ENCODE results near the gene NR6A1. TPM values are rescaled to one million over a fixed set of nuclear protein-coding genes. Genes with fewer than 3 reads are reported as not detected.

The NR6A1 gene
- total RNA-seq, 1 experiment from 2014 or later = 99.3 TPM

DNA sequence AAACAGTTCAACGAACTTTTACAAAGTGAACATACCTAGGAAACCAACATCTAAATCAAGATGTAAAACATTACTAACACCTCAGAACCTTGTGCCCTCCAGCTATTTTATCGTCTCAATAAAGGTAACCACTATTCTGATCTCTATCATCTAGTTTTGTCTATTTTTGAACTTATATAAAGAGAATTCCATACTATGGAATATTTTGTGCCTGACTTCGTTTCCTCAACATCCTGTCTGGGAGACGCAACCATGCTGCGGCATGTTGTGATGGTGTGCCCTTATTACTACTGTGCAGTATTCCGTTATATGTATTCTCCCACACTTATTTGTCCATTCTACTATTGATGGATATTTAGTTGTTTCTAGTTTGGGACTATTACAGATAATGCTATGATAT is 99.2 kb downstream of the NR6A1 start:
- Mint-ChIP-seq H3K9me3 (no peaks in the 10 kb centered on the region), H3K4me3 (no peak overlapping the region), H3K4me1 (peaks cover 0 to 8% of the 10 kb centered on the region in 2 experiments; a peak in 2 of 4 replicates), H3K27ac (no peak overlapping the region; a peak in 1 of 7 replicates), H3K36me3 (ENCODE audit: insufficient read depth in 1 of 3, low read depth in 3 of 3) (no peaks in the 10 kb centered on the region), H3K27me3 (ENCODE audit: low read depth) (no peaks in the 10 kb centered on the region)
- no peak overlapping the region for H3K4ac ChIP-seq (ENCODE audit: low read depth, low read length)
- H2BK12ac ChIP-seq (ENCODE audit: insufficient read length, low read depth, low read length) = no peak overlapping the region
- H2AFZ ChIP-seq (ENCODE audit: low read length) = no peak overlapping the region
- H3K9ac ChIP-seq (ENCODE audit: extremely low read depth, insufficient read length, low read length) = no peak overlapping the region
- no peak overlapping the region for H3K56ac ChIP-seq (ENCODE audit: insufficient read length, low read depth, low read length)
- no peak overlapping the region for H2BK15ac ChIP-seq (ENCODE audit: low read depth, low read length)
- no peak overlapping the region for H4K91ac ChIP-seq (ENCODE audit: insufficient read length, low read depth, low read length)
- H3K27ac ChIP-seq (ENCODE audit: insufficient read length, low read depth, low read length) = no peak overlapping the region
- H3K27me3 ChIP-seq (ENCODE audit: insufficient read depth, low read length) = no peaks in the 10 kb centered on the region
- H2AK5ac ChIP-seq (ENCODE audit: insufficient read length, low read length) = no peak overlapping the region
- H3K23ac ChIP-seq (ENCODE audit: insufficient read length, low read depth, low read length) = no peak overlapping the region
- no peaks in the 10 kb centered on the region for H3K23me2 ChIP-seq (ENCODE audit: insufficient read length, low read depth, low read length, poor library complexity, severe bottlenecking)
- no peak overlapping the region for H3K14ac ChIP-seq (ENCODE audit: insufficient read depth, low read length)
- no peak for DNase-seq
- H3K9me3 ChIP-seq (ENCODE audit: control insufficient read depth, low read depth, low read length) = no peaks in the 10 kb centered on the region
- no peaks in the 10 kb centered on the region for H4K20me1 ChIP-seq (ENCODE audit: control insufficient read depth, insufficient read depth, insufficient read length)
- no peak for TF ChIP-seq CTCF (conservative IDR thresholded peaks at IDR 0.05)
- no peak overlapping the region for H4K5ac ChIP-seq (ENCODE audit: insufficient read length, low read depth, low read length)
- no peak overlapping the region for H3K18ac ChIP-seq (ENCODE audit: insufficient read length, low read depth, low read length)
- no peak overlapping the region for H3K4me2 ChIP-seq (ENCODE audit: insufficient read depth, insufficient read length, low read length)
- H3K79me1 ChIP-seq (ENCODE audit: insufficient read depth, low read depth, low read length, poor library complexity, severe bottlenecking) = no peaks in the 10 kb centered on the region
- no peak overlapping the region for H2BK5ac ChIP-seq (ENCODE audit: insufficient read length, low read length)
- H2BK20ac ChIP-seq (ENCODE audit: low read depth, low read length, poor library complexity, severe bottlenecking) = no peak overlapping the region
- H4K8ac ChIP-seq (replicated peaks; ENCODE audit: insufficient read length, low read depth, low read length) = no peak overlapping the region
- no peak overlapping the region for H2BK120ac ChIP-seq (ENCODE audit: low read depth, low read length, poor library complexity, severe bottlenecking)
- no CpG with 5 or more reads among the region's 6 CpGs for WGBS (ENCODE audit: extremely low coverage, insufficient read length, low lambda C conversion rate)
- H3T11ph ChIP-seq (ENCODE audit: low read length) = no peak overlapping the region
- peaks cover 3% of the 10 kb centered on the region; the same call in 1 of the 2 replicates for H3K79me2 ChIP-seq (ENCODE audit: insufficient read depth, low read length)
- no peaks in the 10 kb centered on the region; the same call in 1 of the 2 replicates for H3K4me1 ChIP-seq (ENCODE audit: insufficient read depth, low read length)

All from H9 (cell line).